K562 (cell line): Measurements from ENCODE around the gene PAN2. TPM values are rescaled to one million over a fixed set of nuclear protein-coding genes. Genes with fewer than 3 reads are reported as not detected.

Experiments
- BCL6 ChIP-seq: fragments of 250-450 bp; sonication (Bioruptor Pico); IDR thresholded peaks from 2 replicates; pipeline ENCODE4 v1.4.0; 2020
- CUX1 ChIP-seq: fragments of 200-800 bp; sonication (Bioruptor generic); IDR thresholded peaks from 2 replicates; pipeline ENCODE4 v1.6.1; 2016; ENCODE audit warnings: missing genetic modification characterization, missing compliant biosample characterization
- ETV1 ChIP-seq: fragments of 450-650 bp; conservative IDR thresholded peaks from 2 replicates; pipeline ENCODE4 v1.6.1; 2016; ENCODE audit warnings: missing genetic modification characterization, control low read depth, low read depth, missing compliant biosample characterization
- HMG20A ChIP-seq: fragments of 450-650 bp; formaldehyde crosslinking; conservative IDR thresholded peaks from 2 replicates; pipeline ENCODE4 v1.4.0; 2020; ENCODE audit warnings: mild to moderate bottlenecking, mixed read lengths
- HMGN3 ChIP-seq: IDR thresholded peaks from 2 replicates; pipeline ENCODE4 v1.6.1; 2011; ENCODE audit warnings: borderline replicate concordance, low read depth, mild to moderate bottlenecking, mixed read lengths, low read length; ENCODE audit not compliant: insufficient read length; ENCODE audit errors: extremely low read depth
- MIER1 ChIP-seq: fragments of 450-650 bp; IDR thresholded peaks from 2 replicates; pipeline ENCODE4 v1.6.1; 2016; ENCODE audit warnings: antibody characterized with exemption, mild to moderate bottlenecking, low read depth
- NEUROD1 ChIP-seq: fragments of 150-350 bp; IDR thresholded peaks from 2 replicates; pipeline ENCODE4 v1.6.1; 2014; ENCODE audit warnings: borderline replicate concordance, low read length, low read depth; ENCODE audit not compliant: partially characterized antibody
- NUFIP1 ChIP-seq: fragments of 450-650 bp; IDR thresholded peaks from 2 replicates; pipeline ENCODE4 v1.6.1; 2018; ENCODE audit not compliant: partially characterized antibody
- U2AF2 ChIP-seq: fragments of 200-400 bp; formaldehyde crosslinking; optimal IDR thresholded peaks from 2 replicates; pipeline ENCODE3; 2017; ENCODE audit warnings: low read depth, mild to moderate bottlenecking, low read length
- ZBTB49 ChIP-seq: sonication (generic); formaldehyde crosslinking; IDR thresholded peaks from 2 replicates; pipeline ENCODE4 v1.8.0; 2022; ENCODE audit warnings: missing genetic modification reagents, mild to moderate bottlenecking, borderline replicate concordance
- ZC3H8 ChIP-seq: fragments of 450-650 bp; IDR thresholded peaks from 2 replicates; pipeline ENCODE4 v1.6.1; 2017
- ZNF253 ChIP-seq: fragments of 250-450 bp; sonication (Bioruptor Pico); conservative IDR thresholded peaks from 2 replicates; pipeline ENCODE4 v1.6.1; 2021; ENCODE audit warnings: mild to moderate bottlenecking
- ZNF280B ChIP-seq: fragments of 250-450 bp; sonication (Bioruptor Pico); IDR thresholded peaks from 2 replicates; pipeline ENCODE4 v1.5.1; 2021; ENCODE audit warnings: mild to moderate bottlenecking
- ZNF431 ChIP-seq: sonication (generic); formaldehyde crosslinking; IDR thresholded peaks from 2 replicates; pipeline ENCODE4 v1.8.0; 2022; ENCODE audit warnings: mild to moderate bottlenecking, missing genetic modification reagents
- ZNF696 ChIP-seq: fragments of 250-450 bp; sonication (Bioruptor Pico); conservative IDR thresholded peaks from 2 replicates; pipeline ENCODE4 v1.4.0; 2020; ENCODE audit warnings: mild to moderate bottlenecking, moderate library complexity
- ZNF75A ChIP-seq: fragments of 450-650 bp; formaldehyde crosslinking; IDR thresholded peaks from 2 replicates; pipeline ENCODE4 v1.4.0; 2020; ENCODE audit warnings: mild to moderate bottlenecking
- polyA plus RNA-seq, 8 experiments: library from polyadenylated mRNA; depleted of rRNA in 4 of 8; stranded (reverse) in 5 of 8; unstranded in 3 of 8; fragments of >200 nt; fragmentation: Nextera tagmentation in 2 of 8; fragmentation: Illumina TruSeq in 1 of 8; extraction: Ambion mirVana in 2 of 8; extraction: Trizol in 1 of 8; gene quantifications; 2 replicates each; pipeline versions ENCODE4 v1.2.1 to v1.2.3, GENCODE V29; 2011 to 2014; ENCODE audit warnings: inconsistent platforms in 1 of 8, missing spikeins in 1 of 8
- total RNA-seq, 7 experiments: library from RNA; depleted of rRNA in 6 of 7; stranded (reverse); fragments of >200 nt in 6 of 7; fragmentation: Illumina TruSeq in 2 of 7; extraction: Trizol in 2 of 7; gene quantifications; 2 replicates each; pipeline versions ENCODE4 v1.2.1 to v1.2.3, GENCODE V29; 2011 to 2021; ENCODE audit warnings: low replicate concordance in 1 of 7
- TF ChIP-seq, protein P1 (sequence below): sonication (generic); formaldehyde crosslinking; IDR thresholded peaks from 2 replicates; pipeline ENCODE4 v1.8.0; 2022; ENCODE audit warnings: mild to moderate bottlenecking, low read depth, missing genetic modification reagents

PAN2 gene
- total and polyA plus RNA-seq, 9 of the 15 experiments (the other 6 are each of a cell fraction or from before 2014, with no cell fraction given): 15.0 to 66.1 (median 25.9) TPM

DNA sequence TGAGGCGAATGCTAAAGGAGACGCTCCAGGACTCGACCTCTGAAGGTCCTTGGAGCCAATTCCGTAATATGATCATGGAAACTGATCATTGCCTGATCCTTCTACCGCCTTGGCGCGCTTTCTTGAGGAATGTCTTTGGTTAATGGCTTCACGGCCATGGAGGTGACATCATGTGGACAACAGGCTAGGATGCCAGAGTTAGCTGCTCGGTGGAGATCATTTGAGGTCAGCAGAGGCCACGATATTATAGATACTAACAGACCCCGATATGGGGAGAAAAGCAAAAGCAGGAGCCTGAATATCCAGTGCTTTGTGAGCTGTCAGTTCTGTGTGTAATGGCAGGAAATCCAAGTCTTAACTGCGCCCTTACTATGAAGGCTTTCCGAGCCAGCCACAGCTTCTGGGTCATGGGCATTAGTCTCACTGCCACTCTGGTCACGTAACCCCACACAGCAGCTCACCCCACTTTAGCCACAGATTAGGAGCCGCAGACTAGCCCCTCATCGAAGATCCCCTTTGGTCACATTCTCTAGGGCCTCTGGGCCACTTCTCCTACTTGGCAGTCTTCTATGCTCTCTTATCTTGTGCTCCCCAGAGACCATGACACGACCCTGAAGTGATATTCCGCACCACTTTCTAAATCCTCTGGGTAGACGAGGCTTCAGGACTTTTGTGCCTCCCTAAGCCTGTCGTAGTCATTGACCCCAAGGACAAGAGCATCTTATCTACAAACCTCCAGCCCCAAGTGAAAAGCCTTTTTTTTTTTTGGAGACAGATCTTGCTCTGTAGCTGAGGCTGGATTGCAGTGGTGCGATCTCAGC lies 32.9 kb downstream of the PAN2 start (continued):
- TF ChIP-seq CUX1 (CRISPR knock-in tag): peak; percentile 70; the same call in 1 of the 2 replicates
- TF ChIP-seq ZNF431 (CRISPR knock-in tag): no peak
- no peak for TF ChIP-seq NEUROD1
- TF ChIP-seq, protein P1, sequence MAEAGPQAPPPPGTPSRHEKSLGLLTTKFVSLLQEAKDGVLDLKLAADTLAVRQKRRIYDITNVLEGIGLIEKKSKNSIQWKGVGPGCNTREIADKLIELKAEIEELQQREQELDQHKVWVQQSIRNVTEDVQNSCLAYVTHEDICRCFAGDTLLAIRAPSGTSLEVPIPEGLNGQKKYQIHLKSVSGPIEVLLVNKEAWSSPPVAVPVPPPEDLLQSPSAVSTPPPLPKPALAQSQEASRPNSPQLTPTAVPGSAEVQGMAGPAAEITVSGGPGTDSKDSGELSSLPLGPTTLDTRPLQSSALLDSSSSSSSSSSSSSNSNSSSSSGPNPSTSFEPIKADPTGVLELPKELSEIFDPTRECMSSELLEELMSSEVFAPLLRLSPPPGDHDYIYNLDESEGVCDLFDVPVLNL (CRISPR knock-in tag): no peak
- no peak for TF ChIP-seq BCL6 (CRISPR knock-in tag)
- no peak for TF ChIP-seq ZNF253 (CRISPR knock-in tag)
- TF ChIP-seq HMG20A (CRISPR knock-in tag): no peak
- TF ChIP-seq ZC3H8: no peak
- no peak for TF ChIP-seq ZNF696 (CRISPR knock-in tag)
- no peak for TF ChIP-seq HMGN3
- TF ChIP-seq MIER1: no peak
- TF ChIP-seq ZNF75A: no peak
- TF ChIP-seq NUFIP1: peak; percentile 67
- 0 out of 2 replicates have a peak, but pooled peaks have one; percentile 11 for TF ChIP-seq ETV1 (tag)
- no peak for TF ChIP-seq U2AF2
- no peak for TF ChIP-seq ZNF280B
- TF ChIP-seq ZBTB49 (CRISPR knock-in tag): 0 out of 2 replicates have a peak, but pooled peaks have one; percentile 60
